ENCODE measurements around the gene CCDC34. TPM values are rescaled to one million over a fixed set of nuclear protein-coding genes. Genes with fewer than 3 reads are reported as not detected.

CCDC34 gene
- total RNA-seq, 1 donor from 2014 or later: 4.3 TPM

- no peak for TF ChIP-seq CTCF (IDR thresholded peaks at IDR 0.05)
- peak overlapping the region; percentile 17 for H3K27ac Mint-ChIP-seq (ENCODE audit: unreplicated experiment)
Observed at GRCh38 chr11:27409049-27409448, 46.0 kb upstream of the CCDC34 start.

GRCh38 chr11:27408246-27408800, 45.3 kb upstream of the CCDC34 start:
- no peak for DNase-seq (ENCODE audit: low spot score)
- Mint-ChIP-seq H3K9me3 (ENCODE audit: low read depth) (no peaks in the 10 kb centered on the region), H3K27me3 (ENCODE audit: low read depth) (no peaks in the 10 kb centered on the region), H3K4me1 (ENCODE audit: low read depth) (peaks cover 25% of the 10 kb centered on the region), H3K36me3 (ENCODE audit: low read depth) (no peaks in the 10 kb centered on the region), H3K4me3 (ENCODE audit: unreplicated experiment) (no peak overlapping the region), H3K27ac (ENCODE audit: unreplicated experiment) (peak overlapping the region; percentile 17)
- TF ChIP-seq CTCF (IDR thresholded peaks at IDR 0.05): no peak

More at GRCh38 chr11:27409049-27409448, 46.0 kb upstream of the CCDC34 start:
- peaks cover 25% of the 10 kb centered on the region for H3K4me1 Mint-ChIP-seq (ENCODE audit: low read depth)
- no peaks in the 10 kb centered on the region for H3K27me3 Mint-ChIP-seq (ENCODE audit: low read depth)
- no peak overlapping the region for H3K4me3 Mint-ChIP-seq (ENCODE audit: unreplicated experiment)
- no peak for DNase-seq (ENCODE audit: low spot score)
- no peaks in the 10 kb centered on the region for H3K9me3 Mint-ChIP-seq (ENCODE audit: low read depth)
- no peaks in the 10 kb centered on the region for H3K36me3 Mint-ChIP-seq (ENCODE audit: low read depth)

- peaks cover 21% of the 10 kb centered on the region for H3K4me1 Mint-ChIP-seq (ENCODE audit: low read depth)
- H3K27me3 Mint-ChIP-seq (ENCODE audit: low read depth): no peaks in the 10 kb centered on the region
- no peaks in the 10 kb centered on the region for H3K36me3 Mint-ChIP-seq (ENCODE audit: low read depth)
- no peak overlapping the region for H3K27ac Mint-ChIP-seq (ENCODE audit: unreplicated experiment)
- no peaks in the 10 kb centered on the region for H3K9me3 Mint-ChIP-seq (ENCODE audit: low read depth)
- no peak for DNase-seq (ENCODE audit: low spot score)
- no peak overlapping the region for H3K4me3 Mint-ChIP-seq (ENCODE audit: unreplicated experiment)
- no peak for TF ChIP-seq CTCF (IDR thresholded peaks at IDR 0.05)
Observed at GRCh38 chr11:27406498-27407354, 43.7 kb upstream of the CCDC34 start.

GRCh38 chr11:27405134-27405533, 42.1 kb upstream of the CCDC34 start:
- no peak for DNase-seq (ENCODE audit: low spot score)
- H3K36me3 Mint-ChIP-seq (ENCODE audit: low read depth): no peaks in the 10 kb centered on the region
- H3K27me3 Mint-ChIP-seq (ENCODE audit: low read depth): no peaks in the 10 kb centered on the region
- TF ChIP-seq CTCF (IDR thresholded peaks at IDR 0.05): no peak
- no peaks in the 10 kb centered on the region for H3K9me3 Mint-ChIP-seq (ENCODE audit: low read depth)
- H3K27ac Mint-ChIP-seq (ENCODE audit: unreplicated experiment): no peak overlapping the region
- H3K4me1 Mint-ChIP-seq (ENCODE audit: low read depth): peaks cover 15% of the 10 kb centered on the region
- H3K4me3 Mint-ChIP-seq (ENCODE audit: unreplicated experiment): no peak overlapping the region

GRCh38 chr11:27404427-27404826, 41.4 kb upstream of the CCDC34 start:
- peaks cover 11% of the 10 kb centered on the region for H3K4me1 Mint-ChIP-seq (ENCODE audit: low read depth)
- no peak for DNase-seq (ENCODE audit: low spot score)
- no peak for TF ChIP-seq CTCF (IDR thresholded peaks at IDR 0.05)
- H3K27me3 Mint-ChIP-seq (ENCODE audit: low read depth): no peaks in the 10 kb centered on the region
- H3K4me3 Mint-ChIP-seq (ENCODE audit: unreplicated experiment): no peak overlapping the region
- H3K27ac Mint-ChIP-seq (ENCODE audit: unreplicated experiment): no peak overlapping the region
- H3K9me3 Mint-ChIP-seq (ENCODE audit: low read depth): no peaks in the 10 kb centered on the region
- H3K36me3 Mint-ChIP-seq (ENCODE audit: low read depth): no peaks in the 10 kb centered on the region
